Left hindlimb (tissue), 1 donor: ENCODE data around the gene TM4SF5.
"Not testable (repeated sequence)": the region's sequence is repeated elsewhere in the genome, so short reads cannot be mapped to it uniquely, and the experiment has no call there.

Experiments used
- DNase-seq: peaks from one replicate; pipeline ENCODE4 v3.0.0-alpha.2; 2018

TM4SF5 gene

DNA sequence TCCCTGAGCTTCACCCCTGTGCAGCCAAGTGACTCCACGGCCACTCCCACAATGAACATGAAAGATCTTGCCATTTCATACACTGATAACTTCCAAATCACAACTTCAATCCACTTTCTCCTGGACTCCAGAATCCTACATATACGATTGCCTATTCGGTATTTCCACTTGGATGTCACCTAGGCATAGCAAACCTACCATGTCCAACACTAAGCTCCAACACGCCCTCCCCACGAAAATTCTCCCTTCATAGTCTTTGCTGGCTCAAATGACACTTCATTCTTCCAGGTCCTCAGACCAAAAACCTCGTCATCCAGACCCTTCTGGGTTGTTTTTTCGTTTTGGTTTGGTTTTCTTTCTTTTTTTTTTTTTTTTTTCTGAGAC is 19.0 kb downstream of the TM4SF5 start:
- no peak for DNase-seq

- no peak for DNase-seq
These were observed 23.5 kb downstream of the TM4SF5 start for GRCh38 chr17:4795168-4795567.

DNA sequence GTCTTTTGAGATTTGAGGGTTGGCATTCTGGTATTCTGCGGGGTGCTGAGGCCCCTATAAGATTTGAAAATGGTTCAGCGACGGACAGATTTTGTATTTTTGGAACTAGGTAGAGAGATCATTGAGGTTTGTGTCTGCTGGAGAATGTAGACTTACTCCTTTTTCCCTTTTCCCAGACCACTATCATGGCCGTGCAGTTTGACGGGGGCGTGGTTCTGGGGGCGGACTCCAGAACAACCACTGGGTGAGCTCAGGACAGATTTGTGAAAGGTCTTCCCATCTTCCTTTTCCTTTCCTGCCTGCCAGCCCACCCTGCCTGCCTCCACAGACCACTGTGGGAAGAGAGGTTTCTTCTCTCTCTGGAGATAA is 24.9 kb downstream of the TM4SF5 start:
- no peak for DNase-seq

DNA sequence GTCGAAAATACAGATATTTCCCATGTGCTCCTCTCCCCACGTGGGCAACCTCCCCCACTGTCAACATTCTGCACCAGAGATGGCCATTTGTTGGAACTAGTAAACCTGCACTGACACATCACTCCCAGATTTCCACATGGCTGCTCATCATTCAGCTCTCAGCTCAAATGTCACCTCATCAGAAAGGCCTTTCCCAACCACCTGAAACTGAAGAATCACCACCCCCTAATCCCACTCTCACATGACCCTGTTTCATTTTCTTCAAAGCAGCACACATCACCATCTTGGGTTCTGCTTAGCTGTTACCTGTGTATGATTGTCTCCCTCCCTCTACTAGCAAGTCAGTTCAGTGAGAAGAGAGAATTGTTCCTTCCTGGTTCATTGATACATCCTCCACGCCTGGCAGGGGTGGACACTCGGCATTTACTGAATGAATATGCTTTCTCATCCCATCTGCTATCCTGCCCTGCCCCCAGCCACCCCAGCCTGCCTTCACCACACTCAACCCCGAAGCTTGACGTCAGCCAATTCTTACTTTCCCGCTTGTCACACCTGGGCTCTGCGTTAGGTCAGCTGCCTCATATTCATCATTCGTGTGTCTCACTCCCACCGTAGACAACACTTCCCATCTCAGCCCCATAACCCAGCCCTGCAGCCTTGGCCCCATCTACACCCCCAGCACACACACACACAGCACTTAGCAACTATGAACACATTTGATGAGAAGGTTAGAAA is 28.9 kb downstream of the TM4SF5 start:
- DNase-seq = no peak

- no peak for DNase-seq
These were observed 30.5 kb downstream of the TM4SF5 start, which contains the start of gene C17orf114 for GRCh38 chr17:4802228-4802627. C17orf114 (minus strand) TSS chr17:4802328.

DNA sequence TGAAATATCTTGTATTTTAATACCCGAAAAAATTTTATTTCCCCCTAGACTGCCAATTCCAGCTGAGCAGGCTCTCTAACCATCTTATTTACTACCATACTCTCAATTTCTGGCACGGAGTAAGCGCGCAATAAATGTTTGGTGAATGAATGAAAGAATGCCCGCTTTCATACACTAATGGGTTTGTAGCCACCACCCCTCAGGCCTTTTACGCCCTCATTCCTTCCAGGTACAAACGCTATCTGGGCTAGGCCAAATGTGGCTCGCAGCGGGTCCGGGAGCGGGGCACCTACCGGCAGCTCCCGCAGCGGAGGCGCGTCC is 34.7 kb downstream of the TM4SF5 start:
- DNase-seq = no peak

- peak; percentile 91 for DNase-seq
These were observed 35.3 kb downstream of the TM4SF5 start, which contains the start of gene PLD2 for GRCh38 chr17:4806777-4807604. PLD2 (plus strand) TSS chr17:4807152; CDS start chr17:4807773, 621 bp downstream.

- peak; percentile 29 for DNase-seq
These were observed 36.1 kb downstream of the TM4SF5 start for GRCh38 chr17:4807605-4808377.

GRCh38 chr17:4808378-4808767 is 36.7 kb downstream of the TM4SF5 start:
- DNase-seq = peak; percentile 45

DNA sequence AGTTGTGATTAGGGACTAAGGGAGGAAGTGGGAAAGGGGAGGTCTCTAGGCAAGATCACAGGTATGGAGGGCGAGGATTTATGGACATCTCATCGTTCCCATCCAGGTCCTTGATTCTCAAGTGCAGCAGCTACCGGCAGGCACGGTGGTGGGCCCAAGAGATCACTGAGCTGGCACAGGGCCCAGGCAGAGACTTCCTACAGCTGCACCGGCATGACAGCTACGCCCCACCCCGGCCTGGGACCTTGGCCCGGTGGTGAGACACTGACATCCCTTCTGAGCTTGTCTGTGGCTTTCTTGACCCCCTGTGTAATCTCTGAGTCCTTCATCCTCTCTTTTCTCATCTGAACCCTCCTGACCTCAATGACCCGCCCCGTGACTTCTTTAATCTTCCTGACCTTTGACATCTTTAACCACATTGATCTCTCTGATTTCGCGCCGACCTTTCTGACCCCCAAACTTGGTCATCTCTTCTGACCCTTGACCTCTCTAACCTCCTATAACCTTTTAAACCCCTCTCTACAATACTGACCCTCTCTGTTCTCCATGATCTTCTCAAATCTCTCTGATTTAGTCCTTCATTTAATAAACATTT is 39.1 kb downstream of the TM4SF5 start:
- peak; percentile 25 for DNase-seq

- DNase-seq = peak; percentile 4
These were observed 39.8 kb downstream of the TM4SF5 start for GRCh38 chr17:4811471-4811870.

DNA sequence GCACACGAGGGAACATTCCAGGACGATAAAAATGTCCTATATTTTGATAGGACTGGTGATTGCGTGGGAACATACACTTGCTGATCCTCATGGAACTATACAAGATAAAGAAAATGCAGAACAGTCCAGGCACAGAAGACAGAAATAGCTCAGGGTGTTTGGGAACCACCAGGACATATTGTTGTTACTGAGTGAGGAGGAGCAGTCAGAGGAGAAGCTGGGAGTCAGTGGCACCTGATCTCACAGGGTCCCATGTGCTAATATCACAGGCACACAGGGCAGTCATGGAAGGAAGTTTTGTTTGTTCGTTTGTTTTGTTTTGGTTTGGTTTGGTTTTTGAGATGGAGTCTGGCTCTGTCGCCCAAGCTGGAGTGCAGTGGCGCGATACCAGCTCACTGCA is 41.0 kb downstream of the TM4SF5 start:
- no peak for DNase-seq

GRCh38 chr17:4815043-4815675 is 43.5 kb downstream of the TM4SF5 start:
- no peak for DNase-seq

DNA sequence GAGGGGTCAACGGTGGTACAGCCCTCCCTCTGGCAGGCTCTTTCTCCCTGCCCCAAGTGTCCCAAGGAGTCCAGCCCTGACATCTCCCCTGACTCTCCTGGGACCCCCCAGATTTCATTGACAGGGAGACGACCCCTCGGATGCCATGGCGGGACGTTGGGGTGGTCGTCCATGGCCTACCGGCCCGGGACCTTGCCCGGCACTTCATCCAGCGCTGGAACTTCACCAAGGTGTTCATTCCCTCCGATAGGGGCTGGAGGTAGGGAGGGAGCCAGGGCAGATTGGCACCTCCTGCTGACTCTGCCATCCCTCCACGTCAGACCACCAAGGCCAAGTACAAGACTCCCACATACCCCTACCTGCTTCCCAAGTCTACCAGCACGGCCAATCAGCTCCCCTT is 45.1 kb downstream of the TM4SF5 start:
- DNase-seq = peak; percentile 25

- DNase-seq = peak; percentile 18
These were observed 46.6 kb downstream of the TM4SF5 start for GRCh38 chr17:4818276-4818675.

- no peak for DNase-seq
These were observed 51.1 kb downstream of the TM4SF5 start for GRCh38 chr17:4822835-4823234.

GRCh38 chr17:4823373-4824089 is 51.8 kb downstream of the TM4SF5 start:
- no peak for DNase-seq

DNA sequence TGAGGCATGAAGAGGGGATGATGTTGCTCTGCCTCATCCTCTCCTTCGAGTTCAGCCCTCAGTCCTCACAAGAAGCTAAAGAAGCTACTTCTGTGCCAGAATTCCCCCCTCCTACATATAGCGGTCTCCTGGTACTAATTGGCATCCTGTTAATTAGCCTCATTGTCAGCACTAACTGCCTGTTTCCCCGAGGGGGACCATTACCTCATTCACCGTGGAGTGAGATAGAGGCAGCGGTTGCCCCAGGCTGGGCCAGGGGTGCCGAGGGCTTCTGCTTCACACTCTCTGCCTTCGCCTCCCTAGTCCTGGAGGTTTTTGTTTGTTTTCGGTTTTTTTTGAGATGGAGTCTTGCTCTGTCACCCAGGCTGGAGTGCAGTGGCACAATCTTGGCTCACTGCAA is 55.7 kb downstream of the TM4SF5 start:
- no peak for DNase-seq

DNA sequence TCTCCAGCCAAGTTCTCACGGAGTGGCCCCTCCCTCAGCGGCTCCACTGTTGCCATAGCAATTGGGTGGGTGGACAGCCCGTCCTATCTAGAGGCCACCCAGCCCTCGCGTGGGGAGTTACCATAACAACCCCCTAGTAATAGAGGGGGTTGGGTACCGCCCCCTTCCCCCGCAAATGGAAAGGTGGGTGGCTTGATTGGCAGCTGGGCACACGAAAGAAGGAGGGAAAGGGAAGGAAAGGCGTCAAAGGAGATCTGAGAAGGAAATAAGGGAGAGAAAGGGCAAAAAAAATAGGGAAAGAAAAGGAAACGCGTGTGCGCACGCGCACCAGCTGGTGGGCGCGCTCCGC is 61.1 kb downstream of the TM4SF5 start:
- not testable (repeated sequence) for DNase-seq
